ENCODE data around the gene DNAJC19. TPM values are rescaled to one million over a fixed set of nuclear protein-coding genes. Genes with fewer than 3 reads are reported as not detected.

Gene DNAJC19
- total RNA-seq, 1 experiment from 2014 or later: 56.8 TPM

DNA sequence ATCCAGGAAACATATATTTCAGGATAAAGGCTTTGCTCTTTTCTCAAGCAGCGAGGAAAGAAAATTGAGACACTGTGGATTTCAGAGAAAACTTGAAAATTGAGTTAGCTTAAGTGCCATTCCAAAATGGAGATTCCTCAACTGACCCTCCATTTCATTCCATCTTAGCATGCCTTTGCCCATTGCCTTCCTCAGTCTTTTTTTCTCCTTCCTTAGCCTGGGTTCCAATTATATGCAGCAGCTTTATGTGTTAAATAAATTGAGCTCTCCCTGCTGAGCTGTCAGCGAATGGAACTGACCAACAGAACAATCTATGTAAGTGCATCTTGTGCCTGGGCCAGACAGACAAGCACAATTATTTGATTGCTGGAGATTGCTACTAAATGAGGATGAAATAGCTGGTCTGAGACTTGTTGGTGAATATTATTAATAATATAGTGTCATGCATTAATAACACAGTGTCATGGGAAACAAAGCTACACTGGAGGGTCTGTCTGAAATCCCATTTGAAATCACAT lies 6.9 kb upstream of the DNAJC19 start:
- no peaks in the 10 kb centered on the region for H3K36me3 ChIP-seq (ENCODE audit: control insufficient read depth, insufficient read depth, low read length)
- ATAC-seq (no peak), DNase-seq (ENCODE audit: low read depth, low spot score) (no peak)
- H3K27me3 ChIP-seq (ENCODE audit: control insufficient read depth, insufficient read depth, low read length): peaks cover 6% of the 10 kb centered on the region; the same call in 1 of the 2 replicates
- no peak overlapping the region for H3K4me3 ChIP-seq (ENCODE audit: low read depth in 2 of 2, low read length in 2 of 2)
- no TSS peak for BruUV-seq (replicated peaks)
- H3K27ac ChIP-seq (ENCODE audit: low read length): no peak overlapping the region
- H3K9me3 ChIP-seq (ENCODE audit: control insufficient read depth, insufficient read depth, low read depth, low read length): no peaks in the 10 kb centered on the region
- no peaks in the 10 kb centered on the region for H3K4me1 ChIP-seq (ENCODE audit: control insufficient read depth, insufficient read depth, low read length)
- POLR2A ChIA-PET: no interaction called here
- in situ Hi-C loops (cut with HindIII; ENCODE audit: low pct_unique_long_range_greater_than_20kb, low sequenced_read_pairs) (no loop called here), intact Hi-C loops (cut with micrococcal nuclease; ENCODE audit: unreplicated experiment) (loop anchor here (10.0 kb wide), 1 partner anchor 178 kb away; no protein-coding TSS in a partner anchor)
- CTCF ChIA-PET: no interaction called here
- TF ChIP-seq SIN3A (IDR thresholded peaks at IDR 0.05; ENCODE audit: borderline replicate concordance, insufficient read depth, low read depth, low read length) (no peak), TCF7L2 (IDR thresholded peaks at IDR 0.05; ENCODE audit: low read depth, low read length) (no peak), CTCF (IDR thresholded peaks at IDR 0.05) (no peak), REST (IDR thresholded peaks at IDR 0.05; ENCODE audit: insufficient read depth in 1 of 2, low read depth in 2 of 2, low read length in 1 of 2) (no peak), POLR2AphosphoS5 (IDR thresholded peaks at IDR 0.05; ENCODE audit: low read depth, low read length) (no peak)

DNA sequence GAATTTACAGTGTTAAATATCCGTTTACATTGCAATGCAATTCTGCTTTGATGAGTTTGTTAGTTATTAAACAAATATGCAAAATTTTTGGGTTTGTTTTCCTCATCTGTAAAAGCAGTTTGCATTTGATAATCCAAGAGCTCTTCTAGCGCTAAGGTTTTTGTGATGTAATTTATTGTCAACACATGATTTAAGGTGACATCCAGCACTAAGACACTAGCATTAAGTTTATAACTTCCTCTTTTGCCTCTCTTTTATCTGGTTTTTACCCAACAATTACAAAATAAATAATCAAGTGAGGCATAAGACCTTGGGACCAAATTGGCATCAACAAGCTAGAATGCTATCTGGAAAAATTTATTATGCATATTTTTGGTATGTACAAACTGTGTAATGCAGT lies 969 bp upstream of the DNAJC19 start:
- no peak for ATAC-seq
- H3K27ac ChIP-seq (ENCODE audit: low read length): peak overlapping the region; percentile 83; the same call in 1 of the 2 replicates
- no peaks in the 10 kb centered on the region for H3K36me3 ChIP-seq (ENCODE audit: control insufficient read depth, insufficient read depth, low read length)
- intact Hi-C loops (cut with micrococcal nuclease; ENCODE audit: unreplicated experiment) (loop anchor here (10.0 kb wide), 1 partner anchor 184 kb away; no protein-coding TSS in a partner anchor), in situ Hi-C loops (cut with HindIII; ENCODE audit: low pct_unique_long_range_greater_than_20kb, low sequenced_read_pairs) (no loop called here)
- POLR2A ChIA-PET: no interaction called here
- H3K9me3 ChIP-seq (ENCODE audit: control insufficient read depth, insufficient read depth, low read depth, low read length): no peaks in the 10 kb centered on the region
- no TSS peak for BruUV-seq (replicated peaks)
- H3K4me1 ChIP-seq (ENCODE audit: control insufficient read depth, insufficient read depth, low read length): peaks cover 5% of the 10 kb centered on the region; the same call in 1 of the 2 replicates
- H3K27me3 ChIP-seq (ENCODE audit: control insufficient read depth, insufficient read depth, low read length): peaks cover 6% of the 10 kb centered on the region; the same call in 1 of the 2 replicates
- TF ChIP-seq CTCF (IDR thresholded peaks at IDR 0.05): no peak
- TF ChIP-seq REST (IDR thresholded peaks at IDR 0.05; ENCODE audit: insufficient read depth in 1 of 2, low read depth in 2 of 2, low read length in 1 of 2): no peak
- TF ChIP-seq POLR2AphosphoS5 (IDR thresholded peaks at IDR 0.05; ENCODE audit: low read depth, low read length): no peak
- TF ChIP-seq TCF7L2 (IDR thresholded peaks at IDR 0.05; ENCODE audit: low read depth, low read length): no peak
- TF ChIP-seq SIN3A (IDR thresholded peaks at IDR 0.05; ENCODE audit: borderline replicate concordance, insufficient read depth, low read depth, low read length): no peak
- CTCF ChIA-PET: no interaction called here
- no peak for DNase-seq (ENCODE audit: low read depth, low spot score)
- H3K4me3 ChIP-seq (ENCODE audit: low read depth in 2 of 2, low read length in 2 of 2): peak overlapping the region; percentile 89 to 99; a peak in 3 of 4 replicates

Measured in Panc1 (cell line).